ENCODE results near the gene STAG1. TPM values are rescaled to one million over a fixed set of nuclear protein-coding genes. Genes with fewer than 3 reads are reported as not detected.

Gene STAG1
- total and polyA plus RNA-seq, 2 of the 13 experiments (the other 11 are each of a cell fraction or from before 2014, with no cell fraction given), result 6.2 to 25.9 TPM

DNA sequence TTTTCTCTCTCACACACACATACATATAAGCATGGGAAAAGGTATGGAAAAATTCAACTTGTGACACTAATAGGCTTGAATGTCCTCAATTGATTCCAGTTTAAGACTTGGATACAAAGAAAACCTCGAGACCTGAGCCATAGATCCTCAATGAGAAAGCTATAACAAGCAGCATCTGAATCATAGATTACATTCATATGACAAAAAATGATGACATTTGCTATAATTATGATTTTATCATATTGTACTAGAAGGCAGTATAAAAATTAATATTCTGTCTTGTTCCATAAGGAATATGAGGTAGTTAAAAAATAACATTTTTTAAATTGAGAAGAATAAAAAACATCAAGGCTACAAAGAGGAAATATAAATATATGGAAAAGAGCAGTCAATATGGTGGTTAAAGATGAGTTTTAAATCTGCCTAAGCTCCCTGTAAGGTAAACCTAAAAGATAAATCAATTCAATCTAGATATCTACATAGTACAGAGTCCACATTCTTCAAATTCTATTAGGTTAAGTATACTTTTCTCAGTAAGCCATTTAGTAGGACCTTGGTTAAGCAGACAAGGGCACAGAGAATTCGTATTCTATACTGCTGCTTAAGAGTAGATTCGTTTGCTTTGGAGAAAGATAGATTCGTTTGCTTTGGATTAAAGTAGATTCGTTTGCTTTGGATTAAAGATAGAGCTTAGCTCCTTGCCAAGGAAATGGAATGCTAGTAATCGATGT is 175.7 kb downstream of the STAG1 start:
- BruUV-seq (replicated peaks), result no TSS peak
- Histone ChIP-seq H3K79me2 (ENCODE audit: insufficient read depth, low read length) (no peaks in the 10 kb centered on the region), H3K9ac (ENCODE audit: insufficient read depth, low read depth, low read length) (no peak overlapping the region), H3K4me1 (ENCODE audit: insufficient read depth, low read length) (peaks cover 33% of the 10 kb centered on the region), H3K4me2 (ENCODE audit: low read depth, low read length) (peak overlapping the region; percentile 27), H3K27me3 (ENCODE audit: control insufficient read depth in 1 of 2, insufficient read depth in 2 of 2, low read length in 2 of 2) (no peaks in the 10 kb centered on the region), H3K36me3 (replicated peaks in 1 of 2; ENCODE audit: control insufficient read depth in 1 of 2, insufficient read depth in 2 of 2, low read length in 2 of 2) (no peaks in the 10 kb centered on the region), H4K20me1 (ENCODE audit: insufficient read depth, low read length) (no peaks in the 10 kb centered on the region), H3K4me3 (replicated peaks in 1 of 3; ENCODE audit: insufficient read depth in 1 of 3, low read depth in 2 of 3, low read length in 3 of 3) (no peak overlapping the region; a peak in 1 of 6 replicates), H3K9me3 (ENCODE audit: low read length) (no peaks in the 10 kb centered on the region), H2AFZ (ENCODE audit: low read length) (no peak overlapping the region), H3K27ac (ENCODE audit: extremely low read length, insufficient read depth, low read length) (peak overlapping the region; percentile 38)
- POLR2A ChIA-PET, result interaction anchor here (1.7 to 2.9 kb wide), 2 partner anchors 9 to 176 kb away, joined by 6 to 13 read pairs; partner anchors contain the start of gene STAG1
- TF ChIP-seq ZSCAN29 (CRISPR knock-in tag; conservative IDR thresholded peaks at IDR 0.05) (peak; percentile 87), ZNF350 (CRISPR knock-in tag; IDR thresholded peaks at IDR 0.05; ENCODE audit: borderline replicate concordance, low read depth) (no peak), MAFK (conservative IDR thresholded peaks at IDR 0.05 in 1 of 2, IDR thresholded peaks at IDR 0.05 in 1 of 2; ENCODE audit: low read length in 2 of 2) (peak; percentile 51 to 52; a peak in 3 of 4 replicates), ELF4 (CRISPR knock-in tag; IDR thresholded peaks at IDR 0.05; ENCODE audit: borderline replicate concordance) (no peak), MAFF (IDR thresholded peaks at IDR 0.05; ENCODE audit: low read depth, low read length) (peak; percentile 41; the same call in 1 of the 2 replicates), HNF4A (CRISPR knock-in tag; IDR thresholded peaks at IDR 0.05) (peak; percentile 40; the same call in 1 of the 2 replicates), GFI1 (CRISPR knock-in tag; IDR thresholded peaks at IDR 0.05; ENCODE audit: borderline replicate concordance) (peak; percentile 88)
- TF ChIP-seq, protein P1, sequence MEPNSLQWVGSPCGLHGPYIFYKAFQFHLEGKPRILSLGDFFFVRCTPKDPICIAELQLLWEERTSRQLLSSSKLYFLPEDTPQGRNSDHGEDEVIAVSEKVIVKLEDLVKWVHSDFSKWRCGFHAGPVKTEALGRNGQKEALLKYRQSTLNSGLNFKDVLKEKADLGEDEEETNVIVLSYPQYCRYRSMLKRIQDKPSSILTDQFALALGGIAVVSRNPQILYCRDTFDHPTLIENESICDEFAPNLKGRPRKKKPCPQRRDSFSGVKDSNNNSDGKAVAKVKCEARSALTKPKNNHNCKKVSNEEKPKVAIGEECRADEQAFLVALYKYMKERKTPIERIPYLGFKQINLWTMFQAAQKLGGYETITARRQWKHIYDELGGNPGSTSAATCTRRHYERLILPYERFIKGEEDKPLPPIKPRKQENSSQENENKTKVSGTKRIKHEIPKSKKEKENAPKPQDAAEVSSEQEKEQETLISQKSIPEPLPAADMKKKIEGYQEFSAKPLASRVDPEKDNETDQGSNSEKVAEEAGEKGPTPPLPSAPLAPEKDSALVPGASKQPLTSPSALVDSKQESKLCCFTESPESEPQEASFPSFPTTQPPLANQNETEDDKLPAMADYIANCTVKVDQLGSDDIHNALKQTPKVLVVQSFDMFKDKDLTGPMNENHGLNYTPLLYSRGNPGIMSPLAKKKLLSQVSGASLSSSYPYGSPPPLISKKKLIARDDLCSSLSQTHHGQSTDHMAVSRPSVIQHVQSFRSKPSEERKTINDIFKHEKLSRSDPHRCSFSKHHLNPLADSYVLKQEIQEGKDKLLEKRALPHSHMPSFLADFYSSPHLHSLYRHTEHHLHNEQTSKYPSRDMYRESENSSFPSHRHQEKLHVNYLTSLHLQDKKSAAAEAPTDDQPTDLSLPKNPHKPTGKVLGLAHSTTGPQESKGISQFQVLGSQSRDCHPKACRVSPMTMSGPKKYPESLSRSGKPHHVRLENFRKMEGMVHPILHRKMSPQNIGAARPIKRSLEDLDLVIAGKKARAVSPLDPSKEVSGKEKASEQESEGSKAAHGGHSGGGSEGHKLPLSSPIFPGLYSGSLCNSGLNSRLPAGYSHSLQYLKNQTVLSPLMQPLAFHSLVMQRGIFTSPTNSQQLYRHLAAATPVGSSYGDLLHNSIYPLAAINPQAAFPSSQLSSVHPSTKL (CRISPR knock-in tag; IDR thresholded peaks at IDR 0.05), result 0 out of 2 replicates have a peak, but pooled peaks have one; percentile 27
- TF ChIP-seq, protein P2, sequence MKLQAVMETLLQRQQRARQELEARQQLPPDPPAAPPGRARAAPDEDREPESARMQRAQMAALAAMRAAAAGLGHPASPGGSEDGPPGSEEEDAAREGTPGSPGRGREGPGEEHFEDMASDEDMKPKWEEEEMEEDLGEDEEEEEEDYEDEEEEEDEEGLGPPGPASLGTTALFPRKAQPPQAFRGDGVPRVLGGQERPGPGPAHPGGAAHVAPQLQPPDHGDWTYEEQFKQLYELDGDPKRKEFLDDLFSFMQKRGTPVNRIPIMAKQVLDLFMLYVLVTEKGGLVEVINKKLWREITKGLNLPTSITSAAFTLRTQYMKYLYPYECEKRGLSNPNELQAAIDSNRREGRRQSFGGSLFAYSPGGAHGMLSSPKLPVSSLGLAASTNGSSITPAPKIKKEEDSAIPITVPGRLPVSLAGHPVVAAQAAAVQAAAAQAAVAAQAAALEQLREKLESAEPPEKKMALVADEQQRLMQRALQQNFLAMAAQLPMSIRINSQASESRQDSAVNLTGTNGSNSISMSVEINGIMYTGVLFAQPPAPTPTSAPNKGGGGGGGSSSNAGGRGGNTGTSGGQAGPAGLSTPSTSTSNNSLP (IDR thresholded peaks at IDR 0.05; ENCODE audit: low read depth, low read length), result peak; percentile 66; the same call in 1 of the 2 replicates
- intact Hi-C loops (cut with micrococcal nuclease; ENCODE audit: unreplicated experiment), result no loop called here
- peak; percentile 96 for ATAC-seq
- 23% methylated on average over 6 of the region's 6 CpGs for WGBS (ENCODE audit: low lambda C conversion rate)
- in situ Hi-C loops (cut with HindIII; ENCODE audit: extremely low pct_ligation_motif_present, low pct_unique_long_range_greater_than_20kb), result no loop called here
- peak; percentile 70 for DNase-seq (ENCODE audit: low spot score)
- CTCF ChIA-PET (ENCODE audit: low intra/inter-chr PET ratio, low total read pairs), result no interaction called here
- FAIRE-seq, result no peak

Data from HepG2 (cell line).